ENCODE measurements around the gene PAK6.

The PAK6 gene

GRCh38 chr15:40290918-40291574, 52.2 kb downstream of the PAK6 start:
- peak in 8 of 51 donors; percentile 13 to 50 (median 28) for DNase-seq

GRCh38 chr15:40292246-40292645, 53.4 kb downstream of the PAK6 start:
- DNase-seq: no peak

- DNase-seq: no peak
These were observed 54.1 kb downstream of the PAK6 start for GRCh38 chr15:40293006-40293405.

GRCh38 chr15:40293905-40294895, 55.3 kb downstream of the PAK6 start:
- peak in 14 of 51 donors; percentile 8 to 58 (median 36) for DNase-seq

GRCh38 chr15:40295297-40295696, 56.4 kb downstream of the PAK6 start:
- no peak for DNase-seq

GRCh38 chr15:40295877-40296560, 57.2 kb downstream of the PAK6 start:
- DNase-seq: no peak

- DNase-seq: no peak
These were observed 57.8 kb downstream of the PAK6 start for GRCh38 chr15:40296561-40297230.

GRCh38 chr15:40297356-40297755, 58.5 kb downstream of the PAK6 start:
- no peak for DNase-seq

GRCh38 chr15:40298216-40298935, 59.5 kb downstream of the PAK6 start:
- no peak for DNase-seq

- DNase-seq: no peak
These were observed 61.5 kb downstream of the PAK6 start for GRCh38 chr15:40300367-40300766.

- no peak for DNase-seq
These were observed 61.9 kb downstream of the PAK6 start for GRCh38 chr15:40300771-40301170.

- no peak for DNase-seq
These were observed 62.8 kb downstream of the PAK6 start for GRCh38 chr15:40301467-40302179.

GRCh38 chr15:40302288-40302886, 63.5 kb downstream of the PAK6 start:
- DNase-seq: no peak

- DNase-seq: no peak
These were observed 64.1 kb downstream of the PAK6 start for GRCh38 chr15:40302981-40303380.

GRCh38 chr15:40303576-40303975, 64.7 kb downstream of the PAK6 start:
- no peak for DNase-seq

- no peak for DNase-seq
These were observed 66.4 kb downstream of the PAK6 start for GRCh38 chr15:40305281-40305680.

GRCh38 chr15:40306371-40306770, 67.5 kb downstream of the PAK6 start:
- DNase-seq: peak in 13 of 51 donors; percentile 11 to 57 (median 25)

GRCh38 chr15:40306908-40307307, 68.0 kb downstream of the PAK6 start:
- DNase-seq: no peak

GRCh38 chr15:40307421-40308211, 68.8 kb downstream of the PAK6 start, which contains the start of gene PLCB2:
Gene PLCB2, minus strand, starts transcription at chr15:40307935. Its CDS starts 263 bp downstream, at chr15:40307672.
- peak in 17 of 51 donors; percentile 8 to 44 (median 24) for DNase-seq

Data from hypothalamus (tissue), 51 donors.